H1 (cell line): Measurements from ENCODE around the gene COQ8B. TPM values are rescaled to one million over a fixed set of nuclear protein-coding genes. Genes with fewer than 3 reads are reported as not detected.
"Not testable (repeated sequence)": the region's sequence is repeated elsewhere in the genome, so short reads cannot be mapped to it uniquely, and the experiment has no call there.

Source experiments
- CTCF ChIA-PET: fragments of 300-600 bp; sonication (Branson Sonifier 250); formaldehyde crosslinking; loops from one replicate; lab custom pipeline; 2021; ENCODE audit not compliant: partially characterized antibody; lab: Charles Lee
- POLR2A ChIA-PET: fragments of 300-600 bp; sonication (Branson Sonifier 250); formaldehyde crosslinking; loops from one replicate; lab custom pipeline; 2021; ENCODE audit warnings: inconsistent platforms; ENCODE audit not compliant: partially characterized antibody; lab: Charles Lee
- DNase-seq, 2 experiments: peaks; one replicate each; pipeline versions ENCODE4 v3.0.0 to v3.0.0-alpha.2; 2010 to 2022; ENCODE audit warnings: low spot score in 2 of 2, low read depth in 1 of 2, mixed read lengths in 1 of 2
- FAIRE-seq: peaks from 2 replicates; lab custom pipeline; 2011; peaks lifted over from hg19 to GRCh38; lab: Jason Lieb, UNC
- H2AFZ ChIP-seq: 2 replicates; pipeline ENCODE4 v1.8.1; 2012; ENCODE audit warnings: low read length, inconsistent platforms
- H2AK5ac ChIP-seq: 2 replicates; pipeline ENCODE4 v1.6.1; 2013; ENCODE audit warnings: low read depth, low read length
- H2BK120ac ChIP-seq: replicated peaks from 2 replicates; pipeline ENCODE3; 2013; ENCODE audit warnings: low read depth, low read length, inconsistent platforms
- H2BK12ac ChIP-seq: 2 replicates; pipeline ENCODE4 v1.6.1; 2013; ENCODE audit warnings: low read depth, low read length
- H2BK15ac ChIP-seq: 2 replicates; pipeline ENCODE4 v1.6.1; 2013; ENCODE audit warnings: low read length
- H2BK20ac ChIP-seq: 2 replicates; pipeline ENCODE4 v1.6.1; 2013; ENCODE audit warnings: low read length
- H2BK5ac ChIP-seq: 2 replicates; pipeline ENCODE4 v1.6.1; 2013; ENCODE audit warnings: low read depth, low read length
- H3K14ac ChIP-seq: 2 replicates; pipeline ENCODE4 v1.6.1; 2013; ENCODE audit warnings: inconsistent platforms; ENCODE audit not compliant: insufficient read length
- H3K18ac ChIP-seq: 2 replicates; pipeline ENCODE4 v1.6.1; 2013; ENCODE audit warnings: low read length; ENCODE audit errors: extremely low read depth
- H3K23ac ChIP-seq: 2 replicates; pipeline ENCODE4 v1.6.1; 2013; ENCODE audit warnings: inconsistent platforms; ENCODE audit not compliant: insufficient read length
- H3K23me2 ChIP-seq: 2 replicates; pipeline ENCODE4 v1.6.1; 2013; ENCODE audit warnings: low read depth, low read length
- H3K27ac ChIP-seq: 2 replicates; pipeline ENCODE4 v1.6.1; 2011; ENCODE audit warnings: low read depth, low read length, inconsistent platforms
- H3K27me3 ChIP-seq, 4 experiments: replicated peaks in 1 of 4; 1 replicate in 1 of 4; 2 replicates in 3 of 4; pipeline versions ENCODE4 v1.6.1 to v1.8.1; 2011 to 2013; ENCODE audit warnings: low read length in 3 of 4, mild to moderate bottlenecking in 3 of 4, inconsistent platforms in 2 of 4, mixed read lengths in 2 of 4, moderate library complexity in 1 of 4; ENCODE audit not compliant: control insufficient read depth in 3 of 4, insufficient read depth in 3 of 4; ENCODE audit errors: extremely low read depth in 1 of 4
- H3K36me3 ChIP-seq, 4 experiments: 2 replicates each; pipeline versions ENCODE4 v1.6.1 to v1.8.1; 2011 to 2013; ENCODE audit warnings: mild to moderate bottlenecking in 4 of 4, low read length in 3 of 4, moderate library complexity in 2 of 4, control low read depth in 1 of 4, inconsistent platforms in 1 of 4; ENCODE audit not compliant: insufficient read depth in 4 of 4, control insufficient read depth in 2 of 4
- H3K4ac ChIP-seq: replicated peaks from 2 replicates; pipeline ENCODE3; 2013; ENCODE audit warnings: low read length, low read depth, mixed read lengths, inconsistent platforms; ENCODE audit not compliant: insufficient read length
- H3K4me1 ChIP-seq, 4 experiments: replicated peaks in 1 of 4; 1 replicate in 1 of 4; 2 replicates in 3 of 4; pipeline versions ENCODE4 v1.6.1 to v1.8.1; 2011 to 2013; ENCODE audit warnings: low read length in 3 of 4, inconsistent platforms in 2 of 4, mixed read lengths in 1 of 4; ENCODE audit not compliant: insufficient read depth in 4 of 4, control insufficient read depth in 3 of 4
- H3K4me2 ChIP-seq, 2 experiments: 2 replicates each; pipeline versions ENCODE4 v1.6.1 to v1.8.1; 2011 to 2013; ENCODE audit warnings: low read depth in 2 of 2, low read length in 2 of 2, control low read depth in 1 of 2, inconsistent platforms in 1 of 2, mild to moderate bottlenecking in 1 of 2; ENCODE audit not compliant: insufficient read depth in 1 of 2
- H3K4me3 ChIP-seq, 4 experiments: fragments of 200-600, 300-600 bp in 1 of 4; sonication (generic), shearing (Covaris generic), sonication (Bioruptor Twin) in 1 of 4; 2 replicates each; pipeline versions ENCODE4 v1.5.1 to v1.8.1; 2011 to 2016; ENCODE audit warnings: low read length in 4 of 4, low read depth in 3 of 4, control low read depth in 2 of 4, inconsistent platforms in 2 of 4, mild to moderate bottlenecking in 2 of 4, mixed read lengths in 1 of 4, moderate library complexity in 1 of 4; ENCODE audit not compliant: insufficient read depth in 2 of 4; ENCODE audit errors: extremely low read depth in 1 of 4
- H3K56ac ChIP-seq: replicated peaks from 2 replicates; pipeline ENCODE3; 2013; ENCODE audit warnings: low read depth, mild to moderate bottlenecking, mixed read lengths, low read length, inconsistent platforms; ENCODE audit not compliant: insufficient read length
- H3K79me1 ChIP-seq: 2 replicates; pipeline ENCODE4 v1.6.1; 2013; ENCODE audit warnings: low read depth, low read length, control low read depth
- H3K79me2 ChIP-seq, 2 experiments: 2 replicates each; pipeline versions ENCODE4 v1.6.1 to v1.8.1; 2012 to 2013; ENCODE audit warnings: low read length in 2 of 2, mild to moderate bottlenecking in 2 of 2, inconsistent platforms in 1 of 2; ENCODE audit not compliant: insufficient read depth in 2 of 2, control insufficient read depth in 1 of 2
- H3K9ac ChIP-seq, 4 experiments: replicated peaks in 1 of 4; 1 replicate in 1 of 4; 2 replicates in 3 of 4; pipeline versions ENCODE4 v1.6.1 to v1.8.1; 2011 to 2013; ENCODE audit warnings: low read depth in 3 of 4, low read length in 3 of 4, control low read depth in 2 of 4, mild to moderate bottlenecking in 2 of 4, moderate library complexity in 2 of 4, inconsistent platforms in 1 of 4; ENCODE audit errors: extremely low read depth in 1 of 4
- H3K9me3 ChIP-seq, 2 experiments: 2 replicates each; pipeline versions ENCODE4 v1.6.1 to v1.8.1; 2012 to 2013; ENCODE audit warnings: mild to moderate bottlenecking in 2 of 2, moderate library complexity in 2 of 2, control low read depth in 1 of 2, inconsistent platforms in 1 of 2, low read depth in 1 of 2, low read length in 1 of 2, mixed read lengths in 1 of 2; ENCODE audit not compliant: insufficient read depth in 2 of 2
- H4K20me1 ChIP-seq, 2 experiments: replicated peaks in 1 of 2; 2 replicates each; pipeline versions ENCODE3 to v1.8.1; 2011 to 2013; ENCODE audit warnings: inconsistent platforms in 2 of 2, low read length in 2 of 2, mild to moderate bottlenecking in 1 of 2; ENCODE audit not compliant: insufficient read depth in 2 of 2, control insufficient read depth in 1 of 2
- H4K5ac ChIP-seq: 2 replicates; pipeline ENCODE4 v1.6.1; 2013; ENCODE audit warnings: low read length, low read depth, mixed read lengths, inconsistent platforms; ENCODE audit not compliant: insufficient read length
- H4K8ac ChIP-seq: 2 replicates; pipeline ENCODE4 v1.8.0; 2013; ENCODE audit warnings: mild to moderate bottlenecking, moderate library complexity, low read length, inconsistent platforms; ENCODE audit not compliant: insufficient read depth; ENCODE audit errors: extremely low read depth
- H4K91ac ChIP-seq: replicated peaks from 2 replicates; pipeline ENCODE3; 2013; ENCODE audit warnings: low read length, mixed read lengths, inconsistent platforms; ENCODE audit not compliant: insufficient read length
- WGBS, 2 experiments: shearing (Covaris generic) in 1 of 2; methylation state at CpG; one replicate each; pipeline versions ENCODE4 v1.1.6 to v1.1.7; 2013 to 2015; ENCODE audit warnings: low lambda C conversion rate in 2 of 2, mixed read lengths in 2 of 2, inconsistent platforms in 1 of 2, low coverage in 1 of 2, missing lambda C conversion rate in 1 of 2; ENCODE audit not compliant: insufficient replicate concordance in 2 of 2, insufficient coverage in 1 of 2, insufficient read length in 1 of 2; ENCODE audit errors: extremely low coverage in 1 of 2, missing lambda C conversion rate in 1 of 2; 5-methylcytosine and 5-hydroxymethylcytosine counted together
- polyA plus RNA-seq, 7 experiments: library from polyadenylated mRNA; depleted of rRNA in 3 of 7; stranded (reverse) in 5 of 7; unstranded in 2 of 7; fragments of >200 nt in 5 of 7; fragments of 200-250 nt in 2 of 7; gene quantifications; 1 replicate in 5 of 7; 2 replicates in 1 of 7; 4 replicates in 1 of 7; pipeline versions ENCODE4 v1.2.1 to v1.2.3, GENCODE V29; 2011 to 2013; ENCODE audit warnings: missing spikeins in 2 of 7, mixed read lengths in 2 of 7
- total RNA-seq: library from RNA; stranded (reverse); fragmentation: NEBNext Ultra II Directional; extraction: Animal tissue kit (Norgen Biotek cat#: 25700); gene quantifications from 2 replicates; pipeline ENCODE4 v1.2.1, GENCODE V29; 2021

Gene COQ8B
- total and polyA plus RNA-seq, 2 of the 8 experiments (the other 6 are each of a cell fraction or from before 2014, with no cell fraction given) = 41.7 to 46.1 TPM

GRCh38 chr19:40732304-40732703 lies 15.6 kb upstream of the COQ8B start:
- H3K14ac ChIP-seq, H2AFZ ChIP-seq, H3K23ac ChIP-seq, H4K8ac ChIP-seq, H4K5ac ChIP-seq, H3K27me3 ChIP-seq, H3K9ac ChIP-seq, H3K56ac ChIP-seq, H3K79me2 ChIP-seq, H4K20me1 ChIP-seq, H2BK12ac ChIP-seq, H3K79me1 ChIP-seq, H3K4me3 ChIP-seq, H3K4ac ChIP-seq, H3K4me1 ChIP-seq, H2BK120ac ChIP-seq, FAIRE-seq, H3K4me2 ChIP-seq, H4K91ac ChIP-seq, H3K9me3 ChIP-seq, H2AK5ac ChIP-seq, H2BK15ac ChIP-seq, DNase-seq, H2BK5ac ChIP-seq, H3K18ac ChIP-seq, H3K23me2 ChIP-seq, H2BK20ac ChIP-seq, H3K27ac ChIP-seq: not testable (repeated sequence)
- peaks cover 4 to 34% (median 20%) of the 10 kb centered on the region in 4 experiments; a peak in 6 of 8 replicates for H3K36me3 ChIP-seq
- POLR2A ChIA-PET = interaction anchor here (1.0 to 2.1 kb wide), 3 partner anchors 11 to 92 kb away, joined by 3 to 9 read pairs (median 3); no protein-coding TSS in a partner anchor
- CTCF ChIA-PET = interaction anchor here (1.0 to 2.3 kb wide), 3 partner anchors 10 to 15 kb away, joined by 3 to 10 read pairs (median 4); partner anchors contain the start of genes COQ8B and ITPKC
- 93% methylated on average over 16 of the region's 16 CpGs; no CpG with 5 or more reads in 1 of the 2 experiments for WGBS, 2 experiments

- WGBS, 2 experiments = 89% methylated on average over 5 of the region's 5 CpGs; no CpG with 5 or more reads in 1 of the 2 experiments
- H3K27me3 ChIP-seq, H3K9ac ChIP-seq, H4K91ac ChIP-seq, H2BK12ac ChIP-seq, H2AK5ac ChIP-seq, FAIRE-seq, H3K79me1 ChIP-seq, H3K4me3 ChIP-seq, H4K20me1 ChIP-seq, H3K79me2 ChIP-seq, H2BK15ac ChIP-seq, H3K9me3 ChIP-seq, H4K5ac ChIP-seq, H2AFZ ChIP-seq, DNase-seq, H3K27ac ChIP-seq, H3K18ac ChIP-seq, H3K4me1 ChIP-seq, H3K4me2 ChIP-seq, H3K23me2 ChIP-seq, H2BK120ac ChIP-seq, H3K23ac ChIP-seq, H3K4ac ChIP-seq, H3K56ac ChIP-seq, H2BK20ac ChIP-seq, H4K8ac ChIP-seq, H2BK5ac ChIP-seq, H3K14ac ChIP-seq: not testable (repeated sequence)
- H3K36me3 ChIP-seq = peaks cover 4 to 26% (median 14%) of the 10 kb centered on the region in 4 experiments; a peak in 6 of 8 replicates
- POLR2A ChIA-PET = interaction anchor here (0.6 to 2.0 kb wide), 7 partner anchors 10 to 161 kb away, joined by 3 to 6 read pairs (median 3); partner anchors contain the start of genes ACTMAP and EGLN2
- CTCF ChIA-PET = interaction anchor here (0.7 to 1.4 kb wide), 3 partner anchors 9 to 524 kb away, joined by 3 to 4 read pairs (median 4); no protein-coding TSS in a partner anchor
Measured at GRCh38 chr19:40730065-40730464, 13.4 kb upstream of the COQ8B start.
